Duodenal mucosa (tissue), 2 donors: Measurements from ENCODE around the gene ZNF429.
A peak's percentile ranks its signal among the peaks of the same experiment; 100 is the strongest.
"Not testable (repeated sequence)": the region's sequence is repeated elsewhere in the genome, so short reads cannot be mapped to it uniquely, and the experiment has no call there.

Source experiments
- H3K27ac ChIP-seq: one replicate; pipeline ENCODE4 v1.7.0; 2013; ENCODE audit warnings: low read depth, low read length
- H3K27me3 ChIP-seq, 2 donors: one replicate each; pipeline ENCODE4 v1.7.0; 2013; ENCODE audit warnings: low read length in 2 of 2, control low read depth in 1 of 2; ENCODE audit not compliant: insufficient read depth in 2 of 2, control insufficient read depth in 1 of 2
- H3K36me3 ChIP-seq, 2 donors: one replicate each; pipeline ENCODE4 v1.7.0; 2013; ENCODE audit warnings: low read length in 2 of 2, control low read depth in 1 of 2; ENCODE audit not compliant: insufficient read depth in 2 of 2, control insufficient read depth in 1 of 2
- H3K4me1 ChIP-seq, 2 donors: one replicate each; pipeline ENCODE4 v1.7.0; 2013; ENCODE audit warnings: low read length in 2 of 2, control low read depth in 1 of 2; ENCODE audit not compliant: insufficient read depth in 2 of 2, control insufficient read depth in 1 of 2
- H3K4me3 ChIP-seq, 2 donors: one replicate each; pipeline ENCODE4 v1.7.0; 2013; ENCODE audit warnings: low read length in 2 of 2, low read depth in 1 of 2
- H3K9ac ChIP-seq, 2 donors: one replicate each; pipeline ENCODE4 v1.7.0; 2013; ENCODE audit warnings: low read length in 2 of 2, low read depth in 1 of 2
- H3K9me3 ChIP-seq, 2 donors: one replicate each; pipeline ENCODE4 v1.7.0; 2013; ENCODE audit warnings: low read length in 2 of 2, control low read depth in 1 of 2; ENCODE audit not compliant: control insufficient read depth in 1 of 2

ZNF429 gene

DNA sequence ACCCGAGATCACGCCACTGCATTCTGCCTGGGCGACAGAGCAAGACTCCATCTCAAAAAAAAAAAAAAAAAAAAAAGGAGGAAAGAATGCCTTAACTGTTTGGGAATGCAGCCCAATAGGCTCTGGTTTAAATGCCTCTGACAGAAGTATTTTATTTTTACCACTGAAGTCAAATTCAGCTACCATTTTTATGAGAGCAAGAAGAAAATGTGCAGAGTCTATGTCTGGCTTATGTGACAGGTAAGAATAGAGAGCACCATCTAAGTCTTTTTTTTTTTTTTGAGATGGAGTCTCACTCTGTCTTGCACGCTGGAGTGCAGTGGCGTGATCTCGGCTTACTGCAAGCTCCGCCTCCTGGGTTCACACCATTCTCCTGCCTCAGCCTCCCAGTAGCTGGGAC, 7.2 kb downstream of the ZNF429 start:
- H3K4me3 ChIP-seq, H3K9ac ChIP-seq, H3K4me1 ChIP-seq, H3K27me3 ChIP-seq, H3K27ac ChIP-seq, H3K36me3 ChIP-seq: not testable (repeated sequence)
- peaks cover 17 to 27% of the 10 kb centered on the region in 2 donors for H3K9me3 ChIP-seq

DNA sequence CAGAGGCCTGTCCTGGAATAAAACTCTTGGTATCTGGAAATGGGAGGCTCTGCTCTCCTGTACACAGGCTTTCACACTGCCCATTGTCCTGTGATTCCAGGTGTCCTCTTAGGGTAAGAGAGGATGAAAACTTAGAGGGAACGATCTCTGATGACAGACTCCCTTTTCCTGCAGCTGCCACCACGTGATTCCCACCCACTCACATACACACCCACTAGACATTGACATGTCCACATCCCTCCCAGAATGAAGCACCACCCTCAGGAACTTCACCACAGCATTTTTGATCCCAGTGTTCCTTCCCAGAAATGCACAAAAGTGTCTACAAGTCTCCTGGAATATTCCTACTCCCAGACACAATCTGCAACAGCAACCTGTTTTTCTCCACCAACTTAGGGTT, 8.2 kb downstream of the ZNF429 start:
- Histone ChIP-seq H3K36me3 (peaks cover 0 to 2% of the 10 kb centered on the region in 2 donors), H3K27ac (no peak overlapping the region), H3K9ac (no peak overlapping the region), H3K9me3 (peaks cover 17 to 29% of the 10 kb centered on the region in 2 donors), H3K4me1 (no peaks in the 10 kb centered on the region), H3K27me3 (no peaks in the 10 kb centered on the region), H3K4me3 (no peak overlapping the region)

DNA sequence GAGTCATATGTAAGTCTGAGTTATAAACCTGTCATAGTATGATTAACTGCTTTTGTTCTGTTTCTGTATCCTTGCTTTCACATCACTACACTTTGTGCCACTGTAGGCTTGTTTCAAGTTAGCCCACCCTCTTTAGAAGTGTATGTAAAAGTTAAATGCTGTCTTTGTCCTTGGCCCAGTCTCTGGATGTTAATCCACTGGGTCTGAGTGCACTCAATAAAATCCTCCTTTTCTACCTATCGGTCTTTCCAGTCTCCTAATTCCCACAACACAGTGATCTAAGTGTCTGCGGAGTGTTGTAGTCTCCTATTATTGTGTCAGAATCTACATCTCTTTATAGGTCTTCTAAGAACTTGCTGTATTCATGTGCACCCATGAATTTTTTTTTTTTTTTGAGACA, 14.1 kb downstream of the ZNF429 start:
- no peaks in the 10 kb centered on the region for H3K27me3 ChIP-seq
- H3K4me1 ChIP-seq = no peaks in the 10 kb centered on the region
- H3K9me3 ChIP-seq = peaks cover 41 to 59% of the 10 kb centered on the region in 2 donors
- H3K27ac ChIP-seq = no peak overlapping the region
- no peak overlapping the region for H3K9ac ChIP-seq
- H3K36me3 ChIP-seq = peaks cover 16 to 48% of the 10 kb centered on the region in 2 donors
- H3K4me3 ChIP-seq = peak overlapping the region in 1 of 2 donors; percentile 33

DNA sequence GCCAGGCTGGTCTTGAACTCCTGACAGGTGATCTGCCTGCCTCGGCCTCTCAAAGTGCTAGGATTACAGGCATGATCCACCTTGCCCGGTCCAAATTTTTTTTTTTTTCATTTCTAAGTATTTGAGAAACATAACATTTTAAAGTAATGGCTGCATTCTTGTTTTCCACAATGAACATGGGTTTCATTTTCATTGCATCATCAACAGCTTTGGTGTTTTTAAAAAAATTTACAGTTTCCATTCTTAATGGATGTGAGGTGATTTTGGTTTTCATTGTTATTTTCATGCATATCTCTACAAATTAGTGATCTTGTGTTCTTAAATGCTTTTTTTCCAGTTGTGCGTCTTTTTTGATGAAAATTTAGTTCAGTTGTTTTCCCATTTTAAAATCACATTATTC, 27.5 kb downstream of the ZNF429 start:
- H3K9me3 ChIP-seq = peaks cover 32 to 47% of the 10 kb centered on the region in 2 donors

DNA sequence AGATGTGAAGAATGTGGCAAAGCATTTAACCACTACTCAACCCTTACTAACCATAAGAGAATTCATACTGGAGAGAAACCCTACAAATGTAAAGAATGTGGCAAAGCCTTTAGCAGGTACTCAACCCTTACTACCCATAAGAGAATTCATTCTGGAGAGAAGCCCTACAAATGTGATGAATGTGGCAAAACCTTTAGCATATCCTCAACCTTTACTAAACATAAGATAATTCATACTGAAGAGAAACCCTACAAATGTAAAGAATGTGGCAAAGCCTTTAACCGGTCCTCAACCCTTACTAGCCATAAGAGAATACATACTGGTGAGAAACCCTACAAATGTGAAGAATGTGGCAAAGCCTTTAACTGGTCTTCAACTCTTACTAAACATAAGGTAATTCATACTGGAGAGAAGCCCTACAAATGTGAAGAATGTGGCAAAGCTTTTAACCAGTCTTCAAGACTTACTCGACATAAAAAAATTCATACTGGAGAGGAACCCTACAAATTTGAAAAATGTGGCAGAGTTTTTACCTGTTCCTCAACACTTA, 31.4 kb downstream of the ZNF429 start:
- Histone ChIP-seq H3K36me3 (peaks cover 18 to 21% of the 10 kb centered on the region in 2 donors), H3K9me3 (peaks cover 33 to 38% of the 10 kb centered on the region in 2 donors)
- H3K4me1 ChIP-seq, H3K9ac ChIP-seq, H3K4me3 ChIP-seq, H3K27me3 ChIP-seq, H3K27ac ChIP-seq: not testable (repeated sequence)

More for the DNA sequence above, 27.5 kb downstream of the ZNF429 start:
- Histone ChIP-seq H3K9ac (no peak overlapping the region), H3K4me1 (no peaks in the 10 kb centered on the region), H3K27me3 (no peaks in the 10 kb centered on the region), H3K36me3 (peaks cover 26 to 30% of the 10 kb centered on the region in 2 donors), H3K27ac (no peak overlapping the region), H3K4me3 (no peak overlapping the region)

DNA sequence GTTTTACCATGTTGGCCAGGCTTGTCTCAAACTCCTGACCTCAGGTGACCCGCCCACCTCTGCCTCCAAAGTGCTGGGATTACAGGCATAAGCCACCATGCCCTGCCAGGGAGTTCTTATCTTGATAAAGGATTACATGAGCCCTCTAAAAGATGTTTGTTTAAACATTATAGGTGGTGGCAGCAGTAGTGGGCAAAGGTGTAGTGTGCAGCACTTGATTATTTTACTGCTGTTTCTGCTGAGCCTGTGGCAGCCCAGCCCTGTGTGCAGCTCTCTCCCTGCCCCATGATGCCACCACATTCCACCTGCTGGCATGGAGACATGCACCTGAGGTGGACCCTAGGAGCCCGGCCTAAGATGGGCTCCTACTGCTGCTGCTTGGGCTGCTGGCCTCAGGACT, 54.0 kb downstream of the ZNF429 start:
- Histone ChIP-seq H3K9me3 (peaks cover 21 to 41% of the 10 kb centered on the region in 2 donors), H3K9ac (no peak overlapping the region), H3K27ac (no peak overlapping the region), H3K4me1 (no peaks in the 10 kb centered on the region), H3K4me3 (peak overlapping the region in 1 of 2 donors; percentile 28), H3K36me3 (peaks cover 7 to 11% of the 10 kb centered on the region in 2 donors), H3K27me3 (no peaks in the 10 kb centered on the region)

DNA sequence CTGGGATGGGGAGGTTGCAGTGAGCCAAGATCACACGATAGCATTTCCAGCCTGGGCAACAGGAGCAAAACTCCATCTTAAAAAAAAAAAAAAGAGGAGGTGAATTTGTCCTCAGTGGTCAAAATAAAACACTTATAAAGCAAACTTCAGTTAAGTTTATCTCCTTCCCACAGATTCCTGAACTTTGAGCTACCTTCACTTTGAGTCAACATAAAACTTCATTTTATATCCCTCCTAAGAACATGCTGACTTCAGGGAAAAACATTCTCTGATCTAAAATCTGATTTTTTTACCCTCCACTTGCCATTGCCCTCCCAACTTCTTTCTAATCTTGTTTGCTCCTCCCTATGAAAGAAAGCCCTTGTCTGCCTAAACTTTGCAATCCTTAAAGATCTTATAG, 59.0 kb downstream of the ZNF429 start:
- Histone ChIP-seq H3K4me3 (no peak overlapping the region), H3K36me3 (peaks cover 4 to 5% of the 10 kb centered on the region in 2 donors), H3K9me3 (peaks cover 7 to 21% of the 10 kb centered on the region in 2 donors), H3K4me1 (no peaks in the 10 kb centered on the region), H3K9ac (no peak overlapping the region), H3K27ac (no peak overlapping the region), H3K27me3 (no peaks in the 10 kb centered on the region)

DNA sequence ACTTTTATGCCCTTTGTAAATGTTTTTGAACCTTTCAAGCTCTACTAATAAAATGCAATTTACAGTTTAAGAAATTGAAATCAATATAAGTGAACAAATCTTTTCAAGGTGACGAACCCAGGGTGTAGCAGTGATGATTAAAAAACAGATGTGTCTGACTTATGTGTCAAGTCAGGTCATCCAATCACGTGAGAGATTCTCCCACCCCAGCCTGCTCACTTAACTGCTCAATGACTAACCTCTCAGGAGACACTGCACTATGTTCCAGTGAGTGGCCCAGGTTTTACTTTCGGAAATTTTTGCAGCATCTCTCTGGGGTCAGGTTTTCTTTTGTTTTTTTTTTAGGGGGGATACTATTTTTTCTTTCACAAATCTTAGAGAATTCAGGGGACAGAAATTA, 60.7 kb downstream of the ZNF429 start:
- Histone ChIP-seq H3K9me3 (peaks cover 7 to 22% of the 10 kb centered on the region in 2 donors), H3K27ac (no peak overlapping the region)

DNA sequence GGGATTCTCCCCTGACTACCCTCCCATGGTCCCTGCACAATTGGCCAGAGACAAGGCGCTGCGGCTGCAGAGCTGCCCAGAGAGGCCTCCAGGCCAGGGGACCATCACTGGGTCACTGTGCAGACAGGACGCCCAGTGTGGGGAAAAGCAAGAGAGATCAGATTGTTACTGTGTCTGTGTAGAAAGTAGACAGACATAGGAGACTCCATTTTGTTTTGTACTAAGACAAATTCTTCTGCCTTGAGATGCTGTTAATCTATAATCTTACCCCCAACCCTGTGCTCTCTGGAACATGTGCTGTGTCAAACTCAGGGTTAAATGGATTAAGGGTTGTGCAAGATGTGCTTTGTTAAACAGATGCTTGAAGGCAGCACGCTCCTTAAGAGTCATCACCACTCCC, 62.4 kb downstream of the ZNF429 start:
- not testable (repeated sequence) for H3K27ac ChIP-seq, H3K9ac ChIP-seq, H3K4me1 ChIP-seq, H3K27me3 ChIP-seq, H3K4me3 ChIP-seq, H3K36me3 ChIP-seq
- peaks cover 7 to 23% of the 10 kb centered on the region in 2 donors for H3K9me3 ChIP-seq

More for the DNA sequence above, 60.7 kb downstream of the ZNF429 start:
- Histone ChIP-seq H3K9ac (no peak overlapping the region), H3K4me3 (no peak overlapping the region), H3K36me3 (peaks cover 0 to 5% of the 10 kb centered on the region in 2 donors), H3K27me3 (no peaks in the 10 kb centered on the region), H3K4me1 (no peaks in the 10 kb centered on the region)

DNA sequence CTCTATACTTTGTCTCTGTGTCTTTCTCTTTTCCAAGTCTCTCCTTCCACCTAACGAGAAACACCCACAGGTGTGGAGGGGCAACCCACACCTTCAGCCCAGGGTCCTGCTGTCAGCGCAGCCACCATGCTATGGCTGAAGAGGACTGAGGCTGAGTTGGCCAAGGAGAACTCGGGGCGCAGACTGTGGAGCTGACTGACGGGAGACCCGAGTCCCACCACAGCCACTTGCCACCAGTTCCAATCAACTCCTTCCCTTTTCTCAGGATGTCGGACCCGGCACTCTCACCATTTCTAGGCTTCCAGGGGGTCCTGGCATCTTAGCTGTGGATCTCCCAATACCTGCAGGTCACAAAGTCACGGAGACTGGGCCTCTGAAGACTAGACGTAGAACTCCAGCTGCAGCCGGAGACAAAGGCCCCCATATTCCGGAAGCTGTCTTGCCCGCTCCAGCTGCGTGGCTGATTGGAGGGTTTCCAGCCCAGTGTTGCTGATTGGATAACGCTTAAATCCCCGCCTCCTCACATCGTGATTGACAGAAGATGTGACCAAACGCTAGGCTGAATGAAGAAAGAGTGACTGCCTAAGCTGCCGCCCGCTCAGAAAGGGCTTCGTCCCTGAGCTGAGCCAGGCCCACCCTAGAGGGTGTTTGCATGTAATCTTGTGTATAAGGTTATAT, 63.6 kb downstream of the ZNF429 start:
- peak overlapping the region; percentile 56 for H3K27ac ChIP-seq

More for the DNA sequence above, 63.6 kb downstream of the ZNF429 start:
- peaks cover 0 to 23% of the 10 kb centered on the region in 2 donors for H3K9me3 ChIP-seq
- H3K36me3 ChIP-seq = no peaks in the 10 kb centered on the region
- peak overlapping the region; percentile 65 to 69 for H3K9ac ChIP-seq
- peak overlapping the region; percentile 80 to 84 for H3K4me3 ChIP-seq
- no peaks in the 10 kb centered on the region for H3K27me3 ChIP-seq
- no peaks in the 10 kb centered on the region for H3K4me1 ChIP-seq
